OCI-LY7 (cell line): ENCODE measurements around the gene C18orf54.

Experiments used
- CTCF ChIP-seq: fragments of 200-600 bp; sonication (generic); conservative IDR thresholded peaks from 2 replicates; pipeline ENCODE4 v1.5.1; 2014; ENCODE audit warnings: mild to moderate bottlenecking, antibody characterized with exemption, low read length, moderate library complexity, mixed read lengths
- EZH2phosphoT487 ChIP-seq: fragments of 200-600 bp; sonication (generic); IDR thresholded peaks from 2 replicates; pipeline ENCODE4 v1.6.1; 2018; ENCODE audit warnings: low read depth, borderline replicate concordance, mild to moderate bottlenecking, mixed run types, antibody characterized with exemption, low read length, moderate library complexity, mixed read lengths

- TF ChIP-seq CTCF (no peak), EZH2phosphoT487 (no peak)
Observed at GRCh38 chr18:54386043-54386442, 28.3 kb downstream of the C18orf54 start.
